ENCODE results near the gene MYOCOS. TPM values are rescaled to one million over a fixed set of nuclear protein-coding genes. Genes with fewer than 3 reads are reported as not detected.

MYOCOS gene
- total RNA-seq, 2 donors from 2014 or later: 0.16 TPM; not detected in 1

Other genes with a start within 250 kb of the MYOCOS start
- gene PRRC2C, start 136.7 kb upstream of the MYOCOS start, total RNA-seq: 100 to 1,000 TPM; 333 to 383 TPM
- gene MYOC, start 30.4 kb downstream of the MYOCOS start, total RNA-seq: not detected
- 10 to 100 TPM; 19.7 to 21.6 TPM for gene VAMP4, start 119.8 kb downstream of the MYOCOS start, total RNA-seq
- 10 to 100 TPM; 13.0 to 13.4 TPM for gene METTL13, start 159.4 kb downstream of the MYOCOS start, total RNA-seq
- 10 to 100 TPM in 1 of 2 donors, 1 to 10 TPM in 1; 3.2 to 22.5 TPM for gene DNM3, start 219.3 kb downstream of the MYOCOS start, total RNA-seq